Lower leg skin (tissue), 3 donors: Measurements from ENCODE around the gene ALDH7A1.

Source experiments
- CTCF ChIP-seq, 3 donors: fragments of 450-650 bp; IDR thresholded peaks; one replicate each; pipeline ENCODE4 v1.5.1; 2016; ENCODE audit warnings: antibody characterized with exemption in 3 of 3, mild to moderate bottlenecking in 3 of 3, moderate library complexity in 2 of 3
- POLR2A ChIP-seq, 2 donors: fragments of 450-650 bp; IDR thresholded peaks; one replicate each; pipeline ENCODE4 v1.6.1; 2016 to 2017; ENCODE audit warnings: antibody characterized with exemption in 2 of 2, mild to moderate bottlenecking in 1 of 2, moderate library complexity in 1 of 2

DNA sequence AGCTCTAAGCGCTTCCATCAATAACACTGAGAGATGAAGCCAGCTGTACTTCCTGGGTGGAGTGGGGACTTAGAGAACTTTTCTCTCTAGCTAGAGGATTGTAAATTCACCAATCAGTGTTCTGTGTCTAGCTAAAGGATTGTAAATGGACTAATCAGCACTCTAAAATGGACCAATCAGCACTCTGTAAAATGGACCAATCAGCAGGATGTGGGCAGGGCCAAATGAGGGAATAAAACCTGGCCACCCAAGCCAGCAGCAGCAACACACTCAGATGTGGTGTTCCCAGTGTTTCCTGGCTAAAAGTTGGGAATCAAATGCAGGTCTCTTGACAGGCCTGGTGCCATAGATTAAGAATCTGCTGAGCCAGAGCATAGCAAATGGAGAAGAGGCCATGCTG, 60.5 kb downstream of the ALDH7A1 start:
- TF ChIP-seq CTCF (IDR thresholded peaks at IDR 0.05) = no peak
- TF ChIP-seq POLR2A (IDR thresholded peaks at IDR 0.05) = no peak
